GM21528 (cell line): ENCODE data around the gene LIMS2.

Source experiments
- ATAC-seq: cut with Tn5 transposase; IDR thresholded peaks from one replicate; pipeline ENCODE4 v1.9.1; 2021; ENCODE audit warnings: mild to moderate bottlenecking, moderate library complexity; ENCODE audit not compliant: unreplicated experiment, low FRiP score

The LIMS2 gene

DNA sequence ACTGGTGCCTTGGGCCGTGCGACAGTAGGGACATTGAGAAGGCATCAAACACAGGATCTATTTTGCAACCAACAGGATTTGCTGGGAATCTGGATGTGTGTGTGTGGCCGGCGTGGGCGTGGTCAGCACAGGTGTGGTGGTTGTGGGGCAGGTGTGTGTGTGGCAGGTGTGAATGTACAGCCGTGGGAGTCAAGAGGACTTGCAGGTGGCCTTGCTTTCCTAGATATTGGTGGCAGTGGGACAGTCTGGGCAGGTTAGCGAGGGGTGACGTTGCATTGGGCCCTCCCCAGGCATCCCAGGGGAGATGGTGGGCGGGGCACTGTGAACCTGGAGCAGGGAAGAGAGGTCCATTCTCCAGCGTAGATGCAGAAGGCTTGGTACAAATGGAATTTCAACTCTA, 3.2 kb upstream of the LIMS2 start:
- ATAC-seq = no peak

DNA sequence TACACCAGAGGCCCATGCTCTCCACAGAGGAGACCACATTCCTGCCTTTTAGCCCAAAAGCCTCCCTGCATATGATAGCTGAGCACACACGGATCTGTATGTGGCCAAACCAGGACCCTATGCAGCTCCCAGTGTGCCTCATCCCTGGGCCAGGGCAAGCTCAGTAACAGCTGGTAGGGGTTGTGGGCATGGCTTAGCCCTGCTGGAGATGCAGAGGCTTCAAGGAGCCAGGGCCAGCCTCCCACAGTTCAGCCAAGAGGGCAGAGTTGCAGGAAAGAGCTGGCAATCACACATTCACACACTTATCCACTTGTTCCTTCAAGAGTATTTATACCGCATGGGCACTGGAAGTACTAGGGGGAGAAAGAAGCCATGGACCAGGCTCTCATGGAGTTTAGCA, 1.6 kb upstream of the LIMS2 start:
- ATAC-seq = no peak

DNA sequence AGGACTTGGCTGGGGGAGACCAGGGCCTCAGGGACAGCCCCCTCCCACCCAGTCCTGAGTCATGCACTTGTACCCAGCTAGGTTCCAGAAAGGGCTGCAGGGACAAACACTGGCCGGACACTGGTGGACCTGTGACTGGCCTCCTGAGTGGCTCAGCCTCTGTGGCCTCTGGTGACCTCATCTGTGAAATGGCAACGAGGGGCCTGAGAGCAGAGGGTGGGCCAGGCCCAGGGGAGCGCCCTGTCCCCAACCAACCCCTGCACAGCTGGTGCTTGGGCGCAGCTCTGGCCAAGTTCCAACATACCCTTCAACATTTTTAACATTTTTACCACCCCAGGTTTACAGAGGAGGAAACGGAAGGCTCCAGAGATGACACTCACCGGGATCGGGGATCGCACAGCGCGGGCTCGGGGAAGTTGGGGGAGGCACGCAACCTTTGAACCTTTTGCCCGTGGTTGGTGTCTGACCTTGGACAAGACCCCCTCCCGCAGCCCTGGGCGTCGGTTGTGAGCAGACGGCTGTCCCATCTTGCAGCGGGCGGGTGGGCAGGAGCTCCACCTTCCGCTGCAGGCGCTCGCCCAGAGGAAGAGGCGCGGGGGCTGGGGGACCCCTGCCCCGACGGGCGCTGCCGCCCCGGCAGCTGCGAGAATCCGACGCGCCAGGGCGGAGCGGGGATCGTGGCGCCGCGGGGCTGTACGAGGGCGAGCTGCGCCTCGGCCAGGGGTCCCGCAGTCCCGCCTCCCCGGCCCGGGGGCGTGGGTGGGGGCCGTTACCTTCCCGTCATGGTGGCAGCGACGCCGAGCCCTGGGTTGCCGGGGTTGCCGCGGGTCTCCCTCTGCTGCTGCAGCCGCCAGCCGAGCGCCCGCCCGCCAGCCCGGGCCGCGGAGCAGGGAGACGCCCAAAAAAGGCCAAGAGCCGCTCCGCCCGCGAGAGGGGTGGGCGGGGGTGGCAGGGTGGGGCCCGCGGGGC, 805 bp downstream of the LIMS2 start:
- no peak for ATAC-seq

DNA sequence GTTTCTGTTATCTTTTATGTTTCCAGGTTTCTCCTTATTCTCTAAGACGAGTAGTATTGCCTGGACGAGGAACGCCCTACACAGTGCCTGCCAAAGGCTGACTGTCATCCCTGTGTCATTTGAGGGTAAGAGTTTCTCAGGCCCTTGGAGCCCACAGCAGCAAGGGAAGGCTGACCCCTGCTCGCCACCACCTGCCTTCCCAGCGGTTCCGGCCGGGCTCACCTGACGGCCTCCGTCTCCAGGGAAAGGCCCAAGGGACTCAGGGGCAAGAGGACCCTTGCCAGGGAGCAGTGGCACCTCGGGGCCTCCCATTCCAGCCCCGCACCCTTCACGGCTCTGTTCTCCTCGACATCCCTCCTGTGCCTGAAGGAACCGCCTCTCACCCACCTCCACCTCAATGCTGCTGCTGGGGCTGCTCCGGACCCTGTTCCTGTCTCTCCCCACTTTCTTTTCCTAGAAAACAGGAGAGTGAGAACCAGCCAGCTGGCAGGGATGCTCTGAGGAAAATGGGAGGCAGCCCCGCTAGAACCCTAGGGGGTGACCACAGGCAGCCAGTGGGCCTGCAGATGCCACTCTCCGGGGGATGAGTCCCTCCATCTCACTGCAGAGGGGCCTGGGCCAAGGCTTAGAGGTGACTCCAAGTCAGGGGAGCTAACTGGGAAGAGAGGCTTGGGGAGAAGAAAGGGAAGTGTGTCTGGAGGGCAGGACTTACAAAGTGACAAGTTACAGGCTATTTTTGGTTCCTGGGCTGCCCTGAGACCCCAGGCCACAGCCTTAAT, 1.9 kb downstream of the LIMS2 start:
- no peak for ATAC-seq

DNA sequence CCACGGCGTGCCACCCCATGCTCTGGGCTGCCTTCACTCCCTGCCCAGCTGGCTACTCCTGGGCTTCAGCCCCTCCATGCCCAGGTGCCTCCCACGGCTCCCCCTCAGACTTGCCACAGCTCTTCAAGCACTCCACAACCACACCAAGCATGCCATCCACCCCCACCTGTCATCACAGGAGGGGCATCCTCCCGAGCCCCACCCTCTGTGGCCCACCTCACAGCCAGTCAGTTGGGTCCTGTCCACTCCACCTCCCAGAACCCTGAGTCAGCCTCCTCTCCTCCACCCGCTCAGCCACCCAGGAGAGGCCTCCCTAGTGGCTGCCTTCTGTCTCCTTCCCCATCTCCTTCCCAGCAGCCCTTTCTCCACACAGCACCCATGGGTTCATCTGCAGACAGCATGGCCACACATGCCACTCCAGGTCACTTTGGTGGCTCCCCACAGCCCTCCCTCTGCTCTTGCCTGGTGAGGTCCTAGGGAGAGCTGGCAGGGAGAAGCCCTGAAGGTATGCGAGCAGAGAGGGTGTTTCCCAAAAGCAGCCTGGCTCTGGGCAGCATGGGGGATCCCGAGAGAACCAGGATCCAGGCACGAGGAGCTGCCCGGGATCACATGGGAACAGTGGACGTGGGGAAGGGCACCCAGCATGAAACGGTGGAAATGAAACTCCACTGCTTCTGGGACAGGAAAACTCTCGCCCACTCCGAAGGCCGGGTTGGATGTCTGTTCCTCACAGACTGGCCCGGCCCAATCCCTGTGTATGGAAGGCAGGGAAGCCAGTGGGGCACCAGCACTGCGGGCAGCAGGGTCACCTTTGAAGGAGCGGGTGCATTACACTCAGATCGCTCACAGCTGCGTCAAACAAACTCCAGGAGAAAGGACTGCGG, 2.7 kb downstream of the LIMS2 start:
- ATAC-seq = no peak

DNA sequence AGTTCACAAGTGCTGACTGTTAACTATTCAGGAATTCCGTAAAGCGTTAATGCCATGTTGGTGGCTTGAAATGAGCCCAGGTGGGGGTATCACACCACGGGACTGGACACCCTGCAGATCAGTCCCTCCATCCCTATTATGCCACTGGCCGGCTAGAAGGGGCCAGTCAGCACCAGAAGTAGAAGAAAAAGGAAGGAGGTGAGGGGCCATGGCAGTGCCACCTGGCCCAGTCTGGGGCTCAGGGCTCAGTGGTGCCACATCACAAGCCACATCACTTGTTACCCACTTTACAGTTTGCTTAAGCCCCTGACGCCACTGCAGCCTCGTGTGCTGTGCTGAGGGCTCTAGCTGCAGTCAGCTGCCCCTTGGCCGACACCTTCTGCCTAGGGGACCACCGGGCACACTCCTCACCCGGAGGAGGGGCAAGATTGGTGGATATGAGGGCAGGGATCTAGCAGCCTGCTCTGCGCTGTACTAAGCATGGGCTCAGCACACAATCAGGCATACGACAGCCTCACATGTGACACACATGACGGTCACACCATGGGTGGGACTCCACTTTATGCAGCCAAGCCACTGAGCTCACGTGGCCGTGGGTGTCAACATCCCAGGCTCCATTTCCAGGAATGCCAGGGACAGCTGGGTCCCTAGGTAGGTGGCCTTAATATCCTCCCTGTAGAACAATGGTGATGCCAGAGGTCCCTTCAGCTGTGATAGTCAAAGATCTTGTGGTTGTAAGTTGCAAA, 3.6 kb downstream of the LIMS2 start:
- ATAC-seq = no peak

DNA sequence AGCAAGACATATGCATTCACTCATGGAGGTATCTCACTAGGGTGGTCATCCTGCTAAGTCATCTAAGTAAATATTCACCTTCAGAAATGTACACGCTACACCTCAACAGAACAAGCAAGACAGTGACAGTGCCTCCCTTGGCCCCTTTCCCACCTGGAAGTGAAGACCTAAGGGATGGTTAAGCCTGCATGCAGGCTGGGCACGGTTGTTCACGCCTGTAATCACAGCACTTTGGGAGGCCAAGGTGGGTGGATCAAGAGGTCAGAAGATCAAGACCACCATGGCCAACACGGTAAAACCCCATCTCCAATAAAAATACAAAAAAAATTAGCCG, 4.4 kb downstream of the LIMS2 start:
- no peak for ATAC-seq

DNA sequence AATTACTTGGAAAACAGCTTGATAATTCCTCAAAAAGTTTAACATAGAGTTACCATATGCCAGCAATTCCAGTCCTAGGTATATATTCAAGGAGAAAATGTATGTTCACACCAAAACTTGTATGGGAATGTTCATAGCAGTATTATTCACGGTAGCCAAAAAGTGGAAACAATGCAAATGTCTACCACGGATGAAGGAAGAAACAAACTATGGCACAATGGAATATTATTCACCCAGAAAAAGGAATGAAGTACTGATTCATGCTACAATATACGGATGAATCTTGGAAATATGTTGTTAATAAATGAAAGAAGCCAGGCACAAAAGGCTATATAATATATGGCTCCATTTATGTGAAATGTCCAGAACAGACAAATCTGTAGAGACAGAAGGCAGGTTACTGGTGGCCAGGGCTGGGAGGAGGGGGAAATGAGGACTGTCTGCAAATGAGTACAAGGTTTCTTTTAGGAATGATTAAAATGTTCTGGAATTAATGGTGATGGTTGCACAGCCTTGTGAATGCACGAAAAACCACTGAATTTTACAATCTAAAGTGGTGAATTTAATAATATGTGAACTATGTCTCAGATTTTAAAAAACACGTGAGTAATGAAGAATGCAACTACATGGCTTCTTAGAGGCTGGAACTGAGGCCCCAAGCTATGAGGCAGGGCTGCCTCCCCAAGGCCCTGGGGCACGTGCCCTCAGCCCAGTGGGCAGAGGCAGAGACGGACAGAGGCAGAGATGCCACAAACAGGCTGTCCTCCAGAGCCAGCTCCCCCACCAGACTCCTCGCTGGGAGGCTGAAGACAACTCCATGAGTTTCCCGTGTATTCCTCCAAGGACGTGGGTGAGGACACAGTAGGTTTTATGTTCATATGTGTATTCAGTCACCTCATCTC, 5.0 kb downstream of the LIMS2 start:
- no peak for ATAC-seq

DNA sequence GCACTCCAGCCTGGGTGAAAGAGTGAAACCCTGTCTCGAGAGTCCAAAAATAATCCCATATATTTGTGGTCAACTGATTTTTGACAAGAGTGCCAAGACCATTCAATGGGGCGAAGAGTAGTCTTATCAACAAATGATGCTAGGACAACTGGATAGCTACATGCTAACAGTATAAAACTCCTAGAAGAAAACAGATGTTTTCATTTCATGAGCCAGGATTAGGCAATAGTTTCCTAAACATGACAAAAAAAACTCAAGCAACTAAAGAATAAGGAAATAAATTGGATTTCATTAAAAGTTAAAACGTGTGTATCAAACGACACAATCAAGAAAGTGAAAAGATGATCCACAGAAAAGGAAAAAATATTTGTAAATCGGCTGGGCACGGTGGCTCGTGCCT, 6.3 kb downstream of the LIMS2 start:
- ATAC-seq = no peak

DNA sequence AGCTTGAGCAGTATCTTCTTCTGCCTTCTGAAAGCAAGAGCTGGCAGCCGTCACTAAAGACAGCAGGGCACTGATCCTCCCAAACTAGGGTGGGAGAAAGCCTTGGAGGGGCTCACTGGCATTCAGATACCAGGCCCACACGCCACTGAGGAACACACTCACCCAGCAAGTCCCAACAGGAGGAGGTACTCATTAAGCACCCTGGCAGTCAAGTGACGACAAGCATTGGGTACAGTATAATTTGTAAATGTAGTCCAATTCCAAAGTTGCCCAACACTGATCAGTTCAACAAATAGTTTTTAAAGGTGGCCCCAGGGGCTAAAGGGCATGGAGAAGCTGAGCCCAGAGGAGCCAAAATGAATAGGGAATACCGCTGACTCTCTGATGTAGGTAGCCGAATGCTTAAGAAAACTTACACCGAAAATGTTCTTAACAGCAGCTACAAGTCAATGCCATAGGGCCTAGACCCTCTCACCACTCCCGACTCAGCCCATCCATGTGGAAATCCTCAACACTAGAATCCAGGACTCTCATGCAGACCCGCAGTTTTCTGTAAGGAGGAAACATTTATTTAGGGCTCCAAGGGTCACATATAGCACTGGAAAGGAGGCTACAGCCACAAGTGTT, 9.9 kb downstream of the LIMS2 start:
- no peak for ATAC-seq

DNA sequence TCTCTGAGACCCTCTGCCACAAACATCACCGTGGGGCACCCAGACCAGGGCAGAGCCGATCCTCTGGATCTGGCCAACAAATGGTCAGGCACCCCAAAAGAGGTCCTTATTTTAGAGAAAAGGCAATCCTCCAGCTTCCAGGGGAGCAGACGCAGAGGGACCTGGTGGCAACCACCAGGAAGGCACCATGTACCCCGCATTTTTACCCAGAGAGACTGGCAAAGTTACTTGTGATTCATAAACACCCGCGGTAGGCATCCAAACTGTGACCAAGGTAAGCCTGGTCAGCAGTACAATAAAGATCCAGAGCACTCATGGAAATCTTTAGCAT, 10.5 kb downstream of the LIMS2 start:
- no peak for ATAC-seq

DNA sequence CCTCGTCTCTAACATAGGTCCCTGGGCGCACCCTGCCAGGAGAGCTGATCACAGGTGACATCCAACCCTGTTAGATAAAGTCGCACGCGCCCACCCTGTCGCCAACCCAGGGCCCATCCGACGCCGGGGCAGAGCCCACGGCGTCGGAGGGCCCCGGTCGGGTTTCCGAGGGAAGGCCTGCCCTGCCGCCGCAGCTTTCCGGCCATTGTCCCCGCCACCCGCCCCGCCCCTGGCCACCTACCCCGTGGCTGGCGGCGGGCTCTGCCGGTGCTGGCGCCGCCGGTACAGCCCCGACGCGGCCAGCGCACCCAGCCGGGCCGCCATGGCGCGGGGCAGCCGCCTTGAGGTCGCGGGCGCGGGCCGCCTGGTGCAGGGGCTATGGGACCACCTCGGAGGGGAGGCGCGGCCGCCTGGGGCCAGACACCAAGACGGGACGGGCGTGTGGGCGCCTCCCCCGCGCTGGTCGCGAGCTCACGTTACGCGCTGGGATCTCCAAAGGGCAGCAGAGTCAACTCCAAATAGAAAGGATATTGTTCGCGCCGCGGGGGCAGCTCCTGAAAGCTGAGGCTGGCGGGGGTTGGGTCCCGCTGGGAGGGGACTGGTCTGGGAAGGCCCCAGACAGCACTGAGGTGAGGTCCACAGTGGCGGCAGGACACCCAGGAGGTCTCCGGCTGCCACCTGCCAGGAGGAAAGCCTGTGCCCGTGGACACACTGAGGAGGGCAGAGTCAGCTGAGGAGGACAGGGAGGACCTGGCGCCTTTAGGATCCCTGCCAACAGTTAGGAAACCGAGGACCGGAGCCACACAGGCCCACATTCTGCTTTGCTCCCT, 11.1 kb downstream of the LIMS2 start:
- ATAC-seq = no peak

DNA sequence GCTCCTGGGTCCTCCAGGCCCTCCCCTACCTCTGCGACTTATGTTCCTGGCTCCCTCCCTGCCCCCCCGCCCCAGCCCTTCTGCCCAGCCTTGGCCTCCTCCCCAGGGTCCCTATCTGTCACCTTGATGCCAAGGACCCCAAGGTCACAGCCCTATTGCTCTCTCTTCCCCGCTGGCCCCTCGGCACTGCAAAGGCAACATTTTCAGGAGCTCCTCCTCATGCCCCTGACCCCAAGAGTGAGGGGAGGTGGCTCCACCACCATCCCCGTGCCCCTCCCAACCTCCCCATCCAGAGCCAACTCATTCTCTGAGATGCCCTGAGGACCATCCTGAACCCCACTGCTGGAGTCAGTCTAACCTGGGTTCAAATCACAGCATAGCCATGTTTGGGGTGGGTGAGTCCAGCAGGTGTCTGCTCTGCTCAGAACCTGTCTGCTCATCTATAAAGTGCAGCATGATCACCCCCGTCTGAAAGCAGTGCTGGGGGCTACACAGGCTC, 11.7 kb downstream of the LIMS2 start:
- ATAC-seq = no peak

DNA sequence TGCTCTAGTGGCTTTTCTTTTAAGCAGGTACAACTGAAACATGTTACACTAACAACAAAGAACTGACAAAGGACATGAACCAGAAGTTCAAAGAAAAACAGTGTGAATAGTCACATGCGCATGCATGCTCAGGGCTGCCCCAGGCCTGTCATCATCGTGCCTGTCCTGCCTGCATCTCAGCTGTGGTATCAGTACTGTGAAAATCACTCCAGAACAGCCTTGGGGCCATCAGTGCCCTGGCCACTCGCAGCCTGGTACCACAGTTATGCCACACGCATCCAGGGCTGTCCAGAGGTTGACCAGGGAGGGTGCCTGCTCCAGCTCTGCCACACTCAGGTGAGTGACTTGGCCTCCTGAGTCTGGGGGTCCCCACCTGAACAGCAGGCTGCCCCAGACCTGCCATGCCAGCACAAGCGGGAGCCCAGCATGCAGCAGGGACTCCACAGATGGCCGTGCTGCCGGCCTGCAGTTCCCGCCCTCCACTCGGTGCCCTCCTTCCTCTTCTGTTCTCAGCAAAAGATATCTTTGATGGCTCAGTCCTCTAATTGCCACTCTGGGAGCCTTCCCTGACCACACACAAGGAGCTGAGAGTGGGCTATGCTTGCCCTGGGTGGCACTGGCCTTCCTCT, 12.3 kb downstream of the LIMS2 start:
- ATAC-seq = no peak

DNA sequence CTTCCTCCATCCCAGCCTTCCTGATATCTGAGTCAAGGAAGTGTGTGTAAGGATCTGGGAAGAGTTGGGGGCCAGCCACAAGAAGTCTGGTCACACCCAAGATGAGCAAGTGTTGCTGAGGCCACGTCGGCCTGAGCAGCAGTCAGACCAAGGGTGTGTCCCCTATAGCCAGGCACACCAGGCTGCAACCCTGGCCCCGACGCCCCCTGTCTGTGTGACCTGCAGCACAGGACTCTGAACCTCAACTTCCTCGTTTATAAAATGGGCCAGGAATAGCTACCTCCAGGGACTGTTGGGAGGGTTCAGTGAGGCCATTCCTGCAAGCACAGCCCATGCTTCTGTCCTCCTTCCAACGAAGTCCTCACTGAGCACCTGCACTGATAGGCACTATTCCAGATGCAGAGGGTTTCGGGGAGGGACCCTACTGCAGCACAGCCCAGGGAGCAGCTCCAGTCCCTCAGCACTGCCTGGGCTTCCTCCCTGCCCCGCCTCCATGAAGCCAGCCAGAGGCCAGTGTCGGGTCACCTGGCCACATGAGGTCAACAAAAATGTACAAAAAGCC, 13.3 kb downstream of the LIMS2 start:
- no peak for ATAC-seq

DNA sequence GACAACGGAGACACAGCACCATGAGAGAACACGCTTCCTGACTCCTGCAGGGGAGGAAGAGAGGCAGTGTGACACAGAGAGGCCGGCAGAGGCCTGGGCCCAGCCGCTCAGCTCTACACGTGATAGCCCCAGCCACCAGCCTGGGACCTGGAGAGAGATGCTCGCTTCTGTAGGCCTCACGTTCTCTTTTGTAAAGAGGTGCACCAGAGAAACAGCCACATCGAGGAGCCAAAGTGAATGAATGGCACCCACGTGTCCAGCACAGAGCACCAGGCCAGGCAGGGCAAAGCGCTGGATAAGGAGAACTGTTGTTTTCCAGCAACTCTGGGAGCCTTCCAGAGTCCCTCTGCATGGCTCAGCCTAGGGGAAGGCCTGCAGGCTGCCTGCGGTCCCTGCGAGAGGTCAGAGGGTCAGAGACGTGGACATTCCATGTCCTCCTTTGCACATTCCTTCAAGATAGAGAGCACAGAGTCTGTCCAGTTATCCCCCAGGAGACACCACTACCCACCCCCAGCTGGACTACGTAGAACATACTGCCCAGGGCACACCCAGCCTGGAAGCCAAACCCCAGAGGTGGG, 14.2 kb downstream of the LIMS2 start:
- no peak for ATAC-seq

DNA sequence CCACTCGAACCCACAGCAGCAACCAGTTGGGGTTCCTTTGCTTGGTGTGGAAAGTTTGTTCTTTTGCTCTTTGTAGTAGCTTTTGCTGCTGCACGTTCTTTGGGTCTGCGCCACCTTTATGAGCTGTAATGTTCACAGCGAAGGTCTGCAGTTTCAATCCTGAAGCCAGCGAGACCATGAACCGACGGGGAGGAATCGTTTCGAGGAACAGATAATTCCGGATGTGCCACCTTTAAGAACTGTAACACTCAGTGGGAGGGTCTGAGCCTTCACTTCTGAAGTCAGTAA, 15.1 kb downstream of the LIMS2 start:
- ATAC-seq = no peak
